Adrenal gland (tissue), 12 donors: ENCODE results near the gene GPR153. TPM values are rescaled to one million over a fixed set of nuclear protein-coding genes. Genes with fewer than 3 reads are reported as not detected.

Experiments
- DNase-seq, 7 donors: peaks; one replicate each; pipeline ENCODE4 v3.0.0-alpha.2; 2019 to 2020
- H3K27ac ChIP-seq, 5 donors: fragments of 200-600 bp; sonication (generic) in 4 of 5; 1 replicate in 3 of 5; 2 replicates in 2 of 5; pipeline versions ENCODE4 v1.5.1 to v1.8.0; 2016 to 2020; ENCODE audit warnings: mild to moderate bottlenecking in 1 of 5
- H3K27me3 ChIP-seq: fragments of 200-600 bp; 2 replicates; pipeline ENCODE4 v1.8.0; 2021
- H3K36me3 ChIP-seq, 2 donors: fragments of 200-600 bp; replicated peaks in 1 of 2; 1 replicate in 1 of 2; 2 replicates in 1 of 2; pipeline versions ENCODE4 v1.5.1 to v1.8.0; 2018 to 2022
- H3K4me1 ChIP-seq, 2 donors: fragments of 200-600 bp; replicated peaks in 1 of 2; 1 replicate in 1 of 2; 2 replicates in 1 of 2; pipeline versions ENCODE4 v1.5.1 to v1.8.0; 2018 to 2021
- H3K4me3 ChIP-seq, 4 donors: fragments of 200-600 bp; sonication (generic) in 3 of 4; one replicate each; pipeline ENCODE4 v1.5.1; 2016 to 2018
- H3K9me3 ChIP-seq, 3 donors: fragments of 200-600 bp; sonication (generic) in 1 of 3; replicated peaks in 1 of 3; 1 replicate in 2 of 3; 2 replicates in 1 of 3; pipeline versions ENCODE4 v1.5.1 to v1.8.0; 2016 to 2021
- CTCF ChIP-seq, 6 experiments: fragments of 450-650 bp in 4 of 6; fragments of 200-600 bp in 2 of 6; sonication (generic) in 1 of 6; IDR thresholded peaks; 1 replicate in 5 of 6; 2 replicates in 1 of 6; pipeline versions ENCODE4 v1.5.1 to v1.8.0; 2016 to 2021; ENCODE audit warnings: antibody characterized with exemption in 6 of 6, mild to moderate bottlenecking in 2 of 6, moderate library complexity in 1 of 6
- POLR2A ChIP-seq, 2 donors: fragments of 450-650 bp; IDR thresholded peaks; one replicate each; pipeline ENCODE4 v1.6.1; 2017; ENCODE audit warnings: antibody characterized with exemption in 2 of 2, mild to moderate bottlenecking in 2 of 2, moderate library complexity in 1 of 2
- WGBS, 4 donors: extraction: QIAGEN DNeasy Blood & Tissue Kit in 2 of 4; methylation state at CpG; one replicate each; pipeline versions ENCODE4 v1.1.5 to v1.1.7; 2013 to 2017; 5-methylcytosine and 5-hydroxymethylcytosine counted together
- intact Hi-C, 2 donors: fragments of 100-400 bp; cut with DNase I; formaldehyde crosslinking; loops; one replicate each; pipeline versions ENCODE4 v1.14.1 to v1.15.0; 2022 to 2023
- polyA plus RNA-seq, 3 donors: library from polyadenylated mRNA; stranded (reverse); fragments of 200-250 nt in 2 of 3; fragments of 350-450 nt in 1 of 3; fragmentation: Illumina TruSeq in 1 of 3; extraction: RNeasy Lipid Tissue Mini Kit (QIAGEN cat#74804) in 1 of 3; gene quantifications; one replicate each; pipeline ENCODE4 v1.2.3, GENCODE V29; 2013 to 2014
- total RNA-seq, 9 donors: library from RNA; depleted of rRNA in 4 of 9; stranded (reverse); fragments of >200 nt in 4 of 9; fragments of 120-200 nt in 1 of 9; fragmentation: NEBNext Ultra II Directional in 1 of 9; extraction: Animal tissue kit (Norgen Biotek cat#: 25700) in 1 of 9; gene quantifications; one replicate each; pipeline versions ENCODE4 v1.1.0 to v1.2.4, GENCODE V29; 2013 to 2023
- donor health status: healthy with polysubstance abuse.
- donor health status: Bipolar disorder and iron deficiency.
- donor health status: DM: yes; HTN: yes; CAD: no.
- donor health status: DM: no; HTN: no; CAD: no.
- donor health status: DM: no; HTN: no; CAD: no.
- donor health status: DM: yes; HTN: yes; CAD: no.

GPR153 gene
- total and polyA plus RNA-seq, 12 donors: 0.86 to 5.9 (median 3.1) TPM

- Histone ChIP-seq H3K27me3 (no peaks in the 10 kb centered on the region), H3K4me3 (no peak overlapping the region), H3K36me3 (no peaks in the 10 kb centered on the region), H3K27ac (no peak overlapping the region), H3K4me1 (peaks cover 0 to 10% of the 10 kb centered on the region in 2 donors), H3K9me3 (no peaks in the 10 kb centered on the region)
- DNase-seq: peak in 6 of 7 donors; percentile 59 to 77 (median 66)
- TF ChIP-seq POLR2A (IDR thresholded peaks at IDR 0.05) (no peak), CTCF (IDR thresholded peaks at IDR 0.05) (peak; percentile 11 to 63 (median 49))
- 64 to 85% (median 70%) methylated on average over 17 to 33 of the region's 33 CpGs for WGBS, 4 donors
- intact Hi-C loops: loop anchor here in 1 of 2 donors (5.0 kb wide), 1 partner anchor 34 kb away; no protein-coding TSS in a partner anchor
These were observed 20.0 kb upstream of the GPR153 start for GRCh38 chr1:6280761-6281451.

GRCh38 chr1:6279613-6280383 is 18.9 kb upstream of the GPR153 start:
- H3K27me3 ChIP-seq: no peaks in the 10 kb centered on the region
- intact Hi-C loops: loop anchor here in 1 of 2 donors (5.0 kb wide), 1 partner anchor 32 kb away; no protein-coding TSS in a partner anchor
- no peak overlapping the region for H3K27ac ChIP-seq
- H3K9me3 ChIP-seq: no peaks in the 10 kb centered on the region
- TF ChIP-seq POLR2A (IDR thresholded peaks at IDR 0.05): no peak
- no peak for TF ChIP-seq CTCF (IDR thresholded peaks at IDR 0.05)
- 90 to 96% (median 96%) methylated on average over 30 to 31 of the region's 31 CpGs for WGBS, 4 donors
- no peak for DNase-seq
- no peak overlapping the region for H3K4me3 ChIP-seq
- no peaks in the 10 kb centered on the region for H3K36me3 ChIP-seq
- H3K4me1 ChIP-seq: peaks cover 0 to 11% of the 10 kb centered on the region in 2 donors

GRCh38 chr1:6279066-6279465 is 18.2 kb upstream of the GPR153 start:
- Histone ChIP-seq H3K27me3 (no peaks in the 10 kb centered on the region), H3K9me3 (no peaks in the 10 kb centered on the region), H3K4me1 (peaks cover 0 to 11% of the 10 kb centered on the region in 2 donors), H3K4me3 (no peak overlapping the region), H3K36me3 (no peaks in the 10 kb centered on the region), H3K27ac (no peak overlapping the region)
- intact Hi-C loops: no loop called here
- 76 to 92% (median 90%) methylated on average over 10 of the region's 10 CpGs for WGBS, 4 donors
- DNase-seq: no peak
- TF ChIP-seq CTCF (IDR thresholded peaks at IDR 0.05) (no peak), POLR2A (IDR thresholded peaks at IDR 0.05) (no peak)

- Histone ChIP-seq H3K27me3 (no peaks in the 10 kb centered on the region), H3K27ac (no peak overlapping the region), H3K9me3 (no peaks in the 10 kb centered on the region), H3K4me3 (no peak overlapping the region), H3K4me1 (peaks cover 0 to 11% of the 10 kb centered on the region in 2 donors), H3K36me3 (no peaks in the 10 kb centered on the region)
- intact Hi-C loops: no loop called here
- TF ChIP-seq POLR2A (IDR thresholded peaks at IDR 0.05) (no peak), CTCF (IDR thresholded peaks at IDR 0.05) (no peak)
- 81 to 93% (median 88%) methylated on average over 8 to 9 of the region's 9 CpGs for WGBS, 4 donors
- DNase-seq: no peak
These were observed 17.4 kb upstream of the GPR153 start for GRCh38 chr1:6278263-6278662.
